ENCODE data around the gene ASPG. TPM values are rescaled to one million over a fixed set of nuclear protein-coding genes. Genes with fewer than 3 reads are reported as not detected.

ASPG gene
- polyA plus RNA-seq, 1 donor from 2014 or later = 0.16 TPM

GRCh38 chr14:104105071-104105821 lies 19.7 kb downstream of the ASPG start:
- Histone ChIP-seq H3K9me3 (ENCODE audit: low read length) (no peaks in the 10 kb centered on the region), H4K20me1 (ENCODE audit: insufficient read depth) (no peaks in the 10 kb centered on the region), H3K9me2 (ENCODE audit: insufficient read depth, low read length) (no peaks in the 10 kb centered on the region), H2AFZ (ENCODE audit: low read depth, low read length) (no peak overlapping the region), H3K36me3 (ENCODE audit: insufficient read depth, low read length) (no peaks in the 10 kb centered on the region), H3K79me2 (replicated peaks; ENCODE audit: insufficient read depth, low read length) (no peaks in the 10 kb centered on the region), H3K27ac (ENCODE audit: low read length) (no peak overlapping the region), H3K9ac (ENCODE audit: low read length) (no peak overlapping the region), H3K4me2 (ENCODE audit: low read length) (no peak overlapping the region), H3K4me3 (ENCODE audit: low read length) (no peak overlapping the region), H3K27me3 (ENCODE audit: insufficient read depth, low read depth, low read length) (no peaks in the 10 kb centered on the region), H3F3A (ENCODE audit: insufficient read depth, low read length, poor library complexity, severe bottlenecking) (no peaks in the 10 kb centered on the region)
- no peak for TF ChIP-seq MXI1 (conservative IDR thresholded peaks at IDR 0.05; ENCODE audit: poor library complexity, severe bottlenecking)
- no peak for TF ChIP-seq REST (IDR thresholded peaks at IDR 0.05; ENCODE audit: borderline replicate concordance)

GRCh38 chr14:104105822-104106470 lies 20.4 kb downstream of the ASPG start:
- H4K20me1 ChIP-seq (ENCODE audit: insufficient read depth) = no peaks in the 10 kb centered on the region
- H3K79me2 ChIP-seq (replicated peaks; ENCODE audit: insufficient read depth, low read length) = no peaks in the 10 kb centered on the region
- no peaks in the 10 kb centered on the region for H3F3A ChIP-seq (ENCODE audit: insufficient read depth, low read length, poor library complexity, severe bottlenecking)
- no peaks in the 10 kb centered on the region for H3K36me3 ChIP-seq (ENCODE audit: insufficient read depth, low read length)
- TF ChIP-seq TAF1 (IDR thresholded peaks at IDR 0.05; ENCODE audit: low read depth) (no peak), SMC3 (conservative IDR thresholded peaks at IDR 0.05; ENCODE audit: poor library complexity) (no peak), EP300 (conservative IDR thresholded peaks at IDR 0.05; ENCODE audit: poor library complexity, severe bottlenecking) (no peak), REST (IDR thresholded peaks at IDR 0.05; ENCODE audit: borderline replicate concordance) (no peak), MXI1 (conservative IDR thresholded peaks at IDR 0.05; ENCODE audit: poor library complexity, severe bottlenecking) (no peak)
- no peak overlapping the region for H3K9ac ChIP-seq (ENCODE audit: low read length)
- H3K27ac ChIP-seq (ENCODE audit: low read length) = no peak overlapping the region
- no peaks in the 10 kb centered on the region for H3K27me3 ChIP-seq (ENCODE audit: insufficient read depth, low read depth, low read length)
- H3K9me3 ChIP-seq (ENCODE audit: low read length) = no peaks in the 10 kb centered on the region
- H3K4me2 ChIP-seq (ENCODE audit: low read length) = no peak overlapping the region
- no peaks in the 10 kb centered on the region for H3K9me2 ChIP-seq (ENCODE audit: insufficient read depth, low read length)
- no peak overlapping the region for H3K4me3 ChIP-seq (ENCODE audit: low read length)
- H2AFZ ChIP-seq (ENCODE audit: low read depth, low read length) = no peak overlapping the region

All from neural cell (in vitro differentiated cells).